SK-N-SH treated with all-trans-retinoic acid at 6 μM for 48 hours (cell line): ENCODE data around the gene KRTAP5-3.
"Not testable (repeated sequence)": the region's sequence is repeated elsewhere in the genome, so short reads cannot be mapped to it uniquely, and the experiment has no call there.

Experiments used
- ARNTL ChIP-seq: fragments of 450-650 bp; formaldehyde crosslinking; IDR thresholded peaks from 2 replicates; pipeline ENCODE4 v1.5.0; 2020; ENCODE audit warnings: low read depth, mild to moderate bottlenecking, moderate library complexity, borderline replicate concordance
- CSRNP3 ChIP-seq: fragments of 250-450 bp; sonication (Bioruptor Pico); IDR thresholded peaks from 2 replicates; pipeline ENCODE4 v1.5.1; 2021; ENCODE audit warnings: mild to moderate bottlenecking, moderate library complexity
- ESRRG ChIP-seq: fragments of 250-450 bp; sonication (Bioruptor Pico); IDR thresholded peaks from 2 replicates; pipeline ENCODE4 v1.6.1; 2021; ENCODE audit warnings: mild to moderate bottlenecking
- OSR1 ChIP-seq: fragments of 250-450 bp; sonication (Bioruptor Pico); IDR thresholded peaks from 2 replicates; pipeline ENCODE4 v1.8.0; 2022; ENCODE audit warnings: moderate library complexity, mild to moderate bottlenecking, inconsistent platforms
- POU6F1 ChIP-seq: fragments of 250-450 bp; sonication (Bioruptor Pico); IDR thresholded peaks from 2 replicates; pipeline ENCODE4 v1.8.0; 2021; ENCODE audit warnings: low read depth, mild to moderate bottlenecking, moderate library complexity, borderline replicate concordance

GRCh38 chr11:1575756-1576155 is 32.5 kb downstream of the KRTAP5-3 start:
- not testable (repeated sequence) for TF ChIP-seq ESRRG (CRISPR knock-in tag); OSR1; POU6F1 (CRISPR knock-in tag); ARNTL (CRISPR knock-in tag); CSRNP3 (CRISPR knock-in tag)
